HG03103 (cell line): ENCODE measurements around the gene HARBI1.

ENCODE experiments used
- ATAC-seq: cut with Tn5 transposase; IDR thresholded peaks from one replicate; pipeline ENCODE4 v1.9.1; 2021; ENCODE audit warnings: low read depth; ENCODE audit not compliant: unreplicated experiment

Gene HARBI1

GRCh38 chr11:46557684-46558151 is 59.3 kb downstream of the HARBI1 start:
- ATAC-seq, result no peak

GRCh38 chr11:46555267-46556054 is 61.6 kb downstream of the HARBI1 start:
- no peak for ATAC-seq

GRCh38 chr11:46554213-46555147 is 62.5 kb downstream of the HARBI1 start:
- ATAC-seq, result no peak

GRCh38 chr11:46553814-46554212 is 63.2 kb downstream of the HARBI1 start:
- no peak for ATAC-seq
